ENCODE results near the gene GNA14. TPM values are rescaled to one million over a fixed set of nuclear protein-coding genes. Genes with fewer than 3 reads are reported as not detected.

The GNA14 gene
- total RNA-seq, 1 experiment from 2014 or later, result 1.2 TPM

GRCh38 chr9:77595426-77596095, 52.6 kb downstream of the GNA14 start:
- Histone ChIP-seq H3K79me2 (ENCODE audit: low read length) (no peaks in the 10 kb centered on the region), H3K27ac (ENCODE audit: low read length) (no peak overlapping the region)
- CTCF ChIA-PET, result no interaction called here

GRCh38 chr9:77594963-77595362, 53.2 kb downstream of the GNA14 start:
- H4K20me1 ChIP-seq (ENCODE audit: low read length), result no peaks in the 10 kb centered on the region
- peaks cover 6% of the 10 kb centered on the region for H3K4me1 ChIP-seq (ENCODE audit: insufficient read depth, low read length)
- ChIA-PET POLR2A (ENCODE audit: unreplicated experiment) (no interaction called here), CTCF (no interaction called here)
- no peaks in the 10 kb centered on the region for H3K36me3 ChIP-seq (ENCODE audit: low read depth, low read length)
- H3K4me3 ChIP-seq (ENCODE audit: low read length), result no peak overlapping the region
- ATAC-seq, result peak; percentile 22; the same call in 1 of the 2 replicates
- no peaks in the 10 kb centered on the region for H3F3A ChIP-seq (ENCODE audit: low read length, unreplicated experiment)
- no peak overlapping the region for H3K4me2 ChIP-seq (ENCODE audit: low read length)
- no peak overlapping the region for H3K9ac ChIP-seq (ENCODE audit: low read length)
- H3K9me3 ChIP-seq (ENCODE audit: low read length), result no peaks in the 10 kb centered on the region
- H3K9me2 ChIP-seq (replicated peaks; ENCODE audit: low read length), result no peaks in the 10 kb centered on the region
- no peaks in the 10 kb centered on the region for H3K79me2 ChIP-seq (ENCODE audit: low read length)
- intact Hi-C loops (cut with micrococcal nuclease), result no loop called here
- no peak for DNase-seq
- BruUV-seq (replicated peaks), result no TSS peak
- TF ChIP-seq EZH2 (IDR thresholded peaks at IDR 0.05; ENCODE audit: low read length, unreplicated experiment) (no peak), EZH2phosphoT487 (IDR thresholded peaks at IDR 0.05; ENCODE audit: borderline replicate concordance, low read length) (no peak), CTCF (conservative IDR thresholded peaks at IDR 0.05; ENCODE audit: low read depth, low read length) (no peak)
- H3K27me3 ChIP-seq (ENCODE audit: low read length), result no peaks in the 10 kb centered on the region
- H3K27ac ChIP-seq (ENCODE audit: low read length), result no peak overlapping the region
- no peak overlapping the region for H2AFZ ChIP-seq (ENCODE audit: low read length)

More at GRCh38 chr9:77595426-77596095, 52.6 kb downstream of the GNA14 start:
- Histone ChIP-seq H3K4me2 (ENCODE audit: low read length) (no peak overlapping the region), H3K9ac (ENCODE audit: low read length) (no peak overlapping the region), H3K36me3 (ENCODE audit: low read depth, low read length) (no peaks in the 10 kb centered on the region), H3K27me3 (ENCODE audit: low read length) (no peaks in the 10 kb centered on the region), H3K4me3 (ENCODE audit: low read length) (no peak overlapping the region), H3K4me1 (ENCODE audit: insufficient read depth, low read length) (peaks cover under 1% of the 10 kb centered on the region; the same call in 1 of the 2 replicates), H3K9me2 (replicated peaks; ENCODE audit: low read length) (no peaks in the 10 kb centered on the region), H4K20me1 (ENCODE audit: low read length) (no peaks in the 10 kb centered on the region), H2AFZ (ENCODE audit: low read length) (no peak overlapping the region), H3F3A (ENCODE audit: low read length, unreplicated experiment) (no peaks in the 10 kb centered on the region), H3K9me3 (ENCODE audit: low read length) (no peaks in the 10 kb centered on the region)
- DNase-seq, result no peak
- POLR2A ChIA-PET (ENCODE audit: unreplicated experiment), result no interaction called here
- intact Hi-C loops (cut with micrococcal nuclease), result no loop called here
- no peak for ATAC-seq
- no peak for TF ChIP-seq EZH2phosphoT487 (IDR thresholded peaks at IDR 0.05; ENCODE audit: borderline replicate concordance, low read length)
- no peak for TF ChIP-seq EZH2 (IDR thresholded peaks at IDR 0.05; ENCODE audit: low read length, unreplicated experiment)
- TF ChIP-seq CTCF (conservative IDR thresholded peaks at IDR 0.05; ENCODE audit: low read depth, low read length), result no peak
- no TSS peak for BruUV-seq (replicated peaks)

GRCh38 chr9:77593528-77593927, 54.6 kb downstream of the GNA14 start:
- H3K9ac ChIP-seq (ENCODE audit: low read length), result no peak overlapping the region
- H3K36me3 ChIP-seq (ENCODE audit: low read depth, low read length), result no peaks in the 10 kb centered on the region
- ChIA-PET POLR2A (ENCODE audit: unreplicated experiment) (no interaction called here), CTCF (no interaction called here)
- no peak overlapping the region for H2AFZ ChIP-seq (ENCODE audit: low read length)
- intact Hi-C loops (cut with micrococcal nuclease), result no loop called here
- TF ChIP-seq EZH2phosphoT487 (IDR thresholded peaks at IDR 0.05; ENCODE audit: borderline replicate concordance, low read length) (no peak), EZH2 (IDR thresholded peaks at IDR 0.05; ENCODE audit: low read length, unreplicated experiment) (no peak), CTCF (conservative IDR thresholded peaks at IDR 0.05; ENCODE audit: low read depth, low read length) (no peak)
- H3K9me3 ChIP-seq (ENCODE audit: low read length), result no peaks in the 10 kb centered on the region
- no TSS peak for BruUV-seq (replicated peaks)
- no peaks in the 10 kb centered on the region for H3K79me2 ChIP-seq (ENCODE audit: low read length)
- no peaks in the 10 kb centered on the region for H4K20me1 ChIP-seq (ENCODE audit: low read length)
- H3K4me2 ChIP-seq (ENCODE audit: low read length), result no peak overlapping the region
- H3K9me2 ChIP-seq (replicated peaks; ENCODE audit: low read length), result no peaks in the 10 kb centered on the region
- H3K4me3 ChIP-seq (ENCODE audit: low read length), result no peak overlapping the region
- no peak overlapping the region for H3K27ac ChIP-seq (ENCODE audit: low read length)
- no peak for ATAC-seq
- no peak for DNase-seq
- no peaks in the 10 kb centered on the region for H3K27me3 ChIP-seq (ENCODE audit: low read length)
- H3K4me1 ChIP-seq (ENCODE audit: insufficient read depth, low read length), result peaks cover 16% of the 10 kb centered on the region
- H3F3A ChIP-seq (ENCODE audit: low read length, unreplicated experiment), result peaks cover 4% of the 10 kb centered on the region

Measured in PC-3 (cell line).